CD4-positive, alpha-beta T cell treated with Interleukin-2 at 100 ng/mL for 4 hours (primary cell): ENCODE data around the gene GRIP2.

ENCODE experiments used
- DNase-seq: peaks from one replicate; pipeline ENCODE4 v3.0.0-alpha.2; 2020; ENCODE audit warnings: low spot score

GRIP2 gene

DNA sequence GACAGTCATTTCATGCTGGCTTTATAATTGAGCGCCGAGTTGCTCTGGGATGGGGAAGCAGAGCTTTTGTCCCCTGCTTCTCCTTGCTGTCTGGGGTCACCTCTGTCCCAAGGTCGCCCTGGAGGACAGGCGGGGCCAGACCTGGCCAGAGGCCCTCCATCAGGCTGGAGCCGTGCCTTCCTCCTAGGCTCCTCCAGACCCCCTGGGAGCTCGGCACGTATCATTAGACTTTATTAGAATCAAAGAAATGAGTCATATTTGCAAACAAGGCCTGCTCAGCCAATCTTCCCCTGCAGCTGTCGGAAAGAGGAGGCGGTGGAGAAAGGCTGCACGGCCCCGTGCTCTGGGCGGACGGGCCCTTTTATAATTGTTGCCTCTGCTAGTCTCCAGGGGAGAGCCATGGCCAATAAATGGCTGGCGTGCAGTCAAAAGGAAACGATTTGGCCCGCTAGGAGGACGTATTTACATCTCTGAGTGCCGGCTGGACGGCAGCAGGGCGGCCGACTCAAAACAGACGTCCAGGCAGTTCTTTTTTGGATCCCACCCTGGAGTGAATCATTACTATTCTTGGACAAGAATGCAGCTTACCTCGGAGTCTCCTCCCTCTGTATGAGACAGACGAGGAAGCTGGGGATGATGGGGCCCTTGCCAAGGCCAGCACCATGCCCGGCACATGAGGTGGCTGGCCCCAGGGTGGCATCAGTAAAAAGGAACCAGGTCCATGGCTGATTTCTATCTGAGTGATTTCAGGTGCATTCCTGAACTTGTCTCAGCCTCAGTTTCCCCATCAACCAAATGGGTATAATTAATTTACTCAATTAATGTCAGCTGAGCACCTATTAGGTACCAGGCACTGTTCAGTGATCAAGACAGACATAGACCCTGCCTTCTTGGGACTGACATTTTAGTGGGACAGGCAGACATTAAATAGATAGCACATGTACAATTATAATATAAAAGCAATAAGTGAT, 87.1 kb downstream of the GRIP2 start:
- DNase-seq, result no peak

DNA sequence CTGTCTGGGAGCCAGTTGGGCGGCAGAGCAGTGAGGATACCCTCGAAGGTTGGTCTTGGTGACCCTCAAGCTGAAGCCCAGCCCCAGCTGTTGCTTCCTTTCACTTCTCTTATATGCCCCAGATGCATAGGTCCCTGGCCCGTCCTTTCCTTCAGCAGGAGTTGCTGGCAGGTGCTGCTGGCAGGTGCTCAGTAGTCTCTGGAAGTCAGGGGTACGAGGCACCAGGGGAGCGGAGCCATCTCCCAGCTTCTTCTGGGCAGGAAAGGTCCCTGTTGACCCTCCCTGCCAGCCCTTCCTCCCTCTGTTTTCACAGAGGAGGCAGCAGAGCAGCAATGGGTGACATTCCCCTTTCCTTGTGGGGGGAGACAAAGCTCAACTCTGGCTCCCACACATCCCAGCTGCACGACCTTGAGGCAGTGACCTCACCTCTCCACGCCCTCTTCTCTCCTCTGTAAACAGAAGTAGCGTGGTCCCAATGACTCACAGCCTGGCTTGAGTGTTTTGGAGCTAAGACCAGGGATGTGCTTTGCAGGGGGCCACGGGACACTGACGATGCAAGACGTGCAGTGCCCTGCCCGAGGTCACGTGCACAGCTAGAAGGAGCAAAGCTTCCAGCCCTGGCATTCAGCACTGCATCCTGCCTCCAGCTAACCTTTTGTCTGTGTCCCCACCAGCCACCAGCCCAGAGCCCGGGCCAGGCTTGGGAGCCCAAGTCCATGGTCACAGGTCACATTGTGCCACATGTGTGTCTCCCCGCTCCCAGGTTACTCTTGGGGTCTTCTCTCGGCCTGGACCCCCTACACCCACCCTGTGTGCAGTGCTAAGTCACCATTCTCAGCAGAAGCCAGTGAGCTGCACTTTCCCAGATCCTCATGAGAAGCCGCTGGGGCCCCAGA, 88.0 kb downstream of the GRIP2 start:
- DNase-seq, result no peak

DNA sequence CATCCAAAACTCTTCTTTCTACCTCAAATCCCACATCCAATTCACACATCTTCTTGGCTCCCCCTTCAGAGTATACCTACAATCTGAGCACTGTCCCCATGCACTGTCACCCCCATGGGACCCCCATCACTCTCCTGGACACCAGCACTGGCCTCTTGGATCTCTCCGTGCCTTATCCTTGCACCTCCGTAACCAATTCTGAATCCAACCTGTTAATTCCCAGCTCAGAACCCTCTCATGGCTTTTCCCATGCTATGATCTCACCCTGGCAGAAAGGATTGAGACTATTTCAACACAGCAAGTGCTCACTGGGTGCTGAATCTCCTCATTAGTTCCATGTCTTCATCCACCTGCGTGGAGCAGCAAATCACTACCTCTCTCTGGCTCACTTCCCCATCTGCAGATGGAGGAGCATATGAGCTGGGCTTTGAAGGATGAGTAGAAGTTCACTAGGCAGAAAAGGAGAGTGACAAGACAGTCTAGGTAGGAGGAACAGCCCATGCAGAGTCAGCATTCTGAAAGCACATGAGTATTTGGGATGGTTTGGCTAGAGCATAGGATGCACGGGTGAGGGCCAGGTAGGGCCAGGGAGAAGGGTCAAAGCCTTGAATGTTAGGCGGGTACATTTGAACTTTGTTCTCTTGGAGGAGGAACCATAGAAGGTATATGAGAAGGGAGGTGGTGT, 89.1 kb downstream of the GRIP2 start:
- DNase-seq, result no peak

DNA sequence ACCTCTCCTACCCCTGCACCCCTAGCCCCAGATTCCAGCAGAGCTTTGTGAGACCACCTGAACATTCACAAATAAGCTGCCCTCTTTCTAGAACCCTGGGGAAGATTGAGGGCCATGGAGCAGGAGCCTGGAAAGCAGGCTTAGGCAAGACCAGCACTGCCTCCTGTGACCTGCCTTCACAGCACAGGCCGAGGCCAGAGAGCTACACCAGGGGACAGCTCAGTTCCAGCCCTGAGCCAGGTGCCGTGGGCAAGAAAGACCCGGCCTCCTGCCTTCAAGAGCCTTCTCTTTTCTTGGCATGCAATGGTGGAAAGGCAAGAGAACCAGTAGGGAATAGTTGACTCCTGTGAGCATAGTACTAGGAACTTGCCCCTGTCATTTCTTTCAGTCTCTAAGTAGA, 89.6 kb downstream of the GRIP2 start:
- no peak for DNase-seq

DNA sequence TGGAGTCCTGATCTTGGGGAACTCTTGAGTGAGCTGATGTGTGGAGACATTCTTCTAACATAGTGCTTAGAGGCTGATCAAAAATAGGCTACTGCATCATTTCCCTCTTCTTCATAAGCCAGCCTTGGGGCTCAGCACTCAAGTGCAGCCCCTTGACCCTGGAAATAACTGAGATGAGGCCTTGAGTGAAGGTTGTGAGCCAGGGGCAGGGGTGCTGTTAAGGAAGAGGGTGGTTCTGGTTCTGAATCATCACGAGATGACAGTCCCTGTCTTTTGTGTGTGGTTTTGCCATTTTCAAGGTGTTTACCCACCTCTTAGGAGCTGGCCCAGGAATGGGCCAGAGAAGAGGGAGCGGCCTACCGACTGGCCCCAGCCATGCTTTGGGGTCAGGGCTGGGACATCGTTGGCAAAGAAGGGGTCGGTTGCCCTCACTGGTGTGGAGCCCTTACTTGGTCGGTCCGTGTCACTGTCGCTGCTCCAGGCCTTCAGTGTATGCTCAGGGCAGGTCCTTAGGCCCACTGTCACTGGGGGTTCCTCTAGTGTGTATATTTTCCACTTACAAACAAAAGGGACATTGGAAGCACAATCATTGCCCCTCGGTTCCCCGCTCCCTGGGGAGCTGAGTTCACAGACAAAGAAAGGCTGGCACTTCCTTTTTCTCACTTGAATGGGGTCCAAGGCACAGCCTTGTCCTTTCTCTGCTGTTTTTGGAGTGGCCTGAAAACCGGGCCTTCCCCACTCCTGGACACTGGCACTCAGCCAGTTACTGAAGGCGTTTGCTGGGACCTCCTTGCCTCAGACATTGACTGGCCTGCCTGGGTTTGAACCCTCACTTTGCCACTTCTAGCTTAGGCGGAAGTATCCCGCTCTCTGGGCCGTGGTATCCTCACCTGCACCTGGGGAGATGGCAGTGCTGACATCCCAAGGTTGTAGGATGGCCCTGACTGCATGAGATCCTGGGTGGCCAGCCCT, 91.1 kb downstream of the GRIP2 start:
- no peak for DNase-seq

DNA sequence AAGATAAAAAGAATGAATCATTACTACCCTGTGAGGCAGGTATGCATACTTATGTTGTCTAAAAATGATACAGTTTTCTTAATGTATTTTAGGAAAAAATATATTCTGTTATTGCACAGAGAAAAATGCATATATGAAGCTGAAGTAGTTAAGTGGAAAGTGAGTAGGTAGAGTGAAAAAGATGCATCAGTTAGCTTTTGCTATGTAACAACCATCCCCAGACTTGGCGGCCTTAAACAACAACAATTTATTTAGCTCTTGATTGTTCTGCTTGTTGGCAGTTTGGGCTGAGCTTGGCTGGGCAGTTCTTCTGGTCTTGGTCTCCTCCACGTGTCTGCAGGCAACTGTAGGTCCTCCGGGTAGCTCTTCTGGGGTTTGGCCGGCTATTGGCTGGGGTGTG, 92.1 kb downstream of the GRIP2 start:
- DNase-seq, result no peak

DNA sequence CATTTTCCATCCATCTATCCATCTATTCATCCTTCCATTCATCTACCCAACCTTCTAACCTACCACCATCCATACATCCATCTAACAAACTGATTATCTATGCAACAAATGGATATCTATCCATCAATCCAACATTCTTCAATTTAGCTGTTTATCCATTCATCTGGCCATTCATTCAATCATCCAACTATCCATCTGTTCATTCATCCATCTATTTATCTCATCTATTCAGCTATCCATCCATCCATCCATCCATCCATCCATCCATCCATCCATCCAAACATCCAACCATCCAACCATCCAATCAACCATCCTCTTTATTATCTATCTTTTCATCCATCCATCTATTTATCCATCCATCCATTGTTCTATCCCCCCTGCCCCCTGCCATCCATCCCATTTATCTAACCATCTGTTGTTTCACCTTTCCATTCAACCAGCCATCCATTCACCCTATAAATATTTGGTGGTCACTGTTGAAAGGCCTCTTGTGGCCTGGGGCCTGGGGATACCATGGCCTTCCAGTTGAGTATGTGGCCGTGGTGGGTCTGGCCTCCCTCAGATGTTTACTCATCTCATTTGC, 93.1 kb downstream of the GRIP2 start:
- no peak for DNase-seq

DNA sequence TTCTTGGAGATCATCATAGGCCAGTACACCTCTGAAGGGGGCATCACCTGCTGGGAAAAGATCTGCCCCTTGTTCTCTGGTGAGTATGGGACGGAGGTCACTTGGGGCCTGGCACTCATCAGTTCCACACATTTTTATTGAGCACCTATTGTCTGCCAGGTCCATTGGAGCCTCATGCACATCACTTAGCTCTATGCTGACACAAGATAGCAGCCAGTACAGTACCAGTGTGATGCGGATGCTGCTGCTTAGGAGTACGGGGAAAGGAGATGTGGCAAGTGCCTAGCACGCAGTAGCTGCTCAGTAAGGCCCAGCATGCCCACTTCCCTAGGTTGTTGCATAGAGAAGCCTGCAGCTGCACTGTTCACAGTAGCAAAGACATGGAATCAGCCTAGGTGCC, 94.4 kb downstream of the GRIP2 start:
- no peak for DNase-seq

DNA sequence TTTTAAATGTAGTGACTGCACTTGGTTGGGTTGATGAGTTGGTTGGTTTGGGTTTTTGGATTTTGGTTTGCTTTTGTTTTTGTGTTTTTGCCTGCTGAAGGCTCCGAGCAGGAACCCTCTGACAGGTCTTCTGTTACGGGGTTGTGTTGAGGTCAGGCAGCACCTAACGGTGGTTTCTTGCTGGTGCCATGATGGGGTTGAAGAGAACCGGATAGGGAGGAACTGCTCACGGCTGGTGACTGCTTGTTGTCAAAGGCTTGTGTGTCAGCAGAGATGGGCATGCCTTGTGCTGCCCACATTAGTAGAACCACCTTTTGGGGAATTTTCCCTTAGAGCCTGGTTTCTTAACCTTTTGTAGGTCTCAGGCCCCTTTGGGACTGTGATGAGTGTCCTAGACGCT, 95.8 kb downstream of the GRIP2 start:
- DNase-seq, result no peak

DNA sequence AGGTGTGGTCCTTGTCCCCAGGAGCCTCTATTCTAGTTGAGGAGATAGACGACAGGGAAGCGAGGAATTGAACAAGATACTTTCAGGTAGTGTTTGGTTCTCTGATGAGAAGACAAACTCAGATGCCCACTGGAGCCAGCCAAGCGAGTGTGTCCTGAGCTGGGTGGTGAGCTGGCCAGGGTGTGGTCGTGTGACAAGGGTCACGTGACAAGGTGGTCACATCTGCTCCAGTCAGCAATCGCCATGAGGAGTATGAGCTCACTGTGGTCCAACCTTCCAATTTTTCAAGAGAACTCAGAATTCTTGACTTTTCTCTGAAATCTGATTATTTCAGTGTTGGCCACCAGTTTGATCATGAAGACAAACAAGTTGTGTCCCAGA, 98.2 kb downstream of the GRIP2 start:
- DNase-seq, result no peak

DNA sequence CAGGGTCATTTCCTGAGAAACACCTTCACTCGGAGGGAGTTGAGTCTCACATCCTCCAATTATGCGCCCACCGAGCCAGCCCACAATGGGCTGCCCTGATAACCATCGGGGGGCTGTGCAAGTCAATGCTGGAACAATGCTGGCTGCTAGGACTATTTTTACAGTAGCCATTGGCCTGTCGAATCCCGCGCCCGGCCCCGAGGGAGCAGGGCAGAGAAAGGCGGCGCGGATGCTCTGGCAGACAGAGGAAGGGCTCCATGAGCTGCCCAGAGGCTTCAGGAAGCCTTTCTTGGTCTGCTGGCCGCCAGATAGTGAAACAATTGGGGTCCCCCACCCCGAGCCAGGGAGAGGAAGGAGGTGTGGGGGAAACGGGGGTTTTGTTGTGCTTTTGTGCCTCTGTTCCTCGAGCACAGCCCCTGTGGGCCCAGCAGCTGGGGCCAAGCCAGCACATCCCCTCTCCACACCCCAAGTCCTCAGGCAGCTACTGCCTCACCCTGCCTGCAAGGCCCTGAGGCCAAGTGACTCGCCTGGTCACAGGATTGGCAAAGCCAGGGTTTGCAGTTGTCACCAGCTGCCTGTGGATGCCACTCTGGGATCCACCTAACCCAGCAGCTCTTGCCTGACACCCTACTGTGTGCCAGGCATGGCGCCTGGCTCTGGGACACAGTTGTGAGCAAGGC, 98.8 kb downstream of the GRIP2 start:
- DNase-seq, result no peak

DNA sequence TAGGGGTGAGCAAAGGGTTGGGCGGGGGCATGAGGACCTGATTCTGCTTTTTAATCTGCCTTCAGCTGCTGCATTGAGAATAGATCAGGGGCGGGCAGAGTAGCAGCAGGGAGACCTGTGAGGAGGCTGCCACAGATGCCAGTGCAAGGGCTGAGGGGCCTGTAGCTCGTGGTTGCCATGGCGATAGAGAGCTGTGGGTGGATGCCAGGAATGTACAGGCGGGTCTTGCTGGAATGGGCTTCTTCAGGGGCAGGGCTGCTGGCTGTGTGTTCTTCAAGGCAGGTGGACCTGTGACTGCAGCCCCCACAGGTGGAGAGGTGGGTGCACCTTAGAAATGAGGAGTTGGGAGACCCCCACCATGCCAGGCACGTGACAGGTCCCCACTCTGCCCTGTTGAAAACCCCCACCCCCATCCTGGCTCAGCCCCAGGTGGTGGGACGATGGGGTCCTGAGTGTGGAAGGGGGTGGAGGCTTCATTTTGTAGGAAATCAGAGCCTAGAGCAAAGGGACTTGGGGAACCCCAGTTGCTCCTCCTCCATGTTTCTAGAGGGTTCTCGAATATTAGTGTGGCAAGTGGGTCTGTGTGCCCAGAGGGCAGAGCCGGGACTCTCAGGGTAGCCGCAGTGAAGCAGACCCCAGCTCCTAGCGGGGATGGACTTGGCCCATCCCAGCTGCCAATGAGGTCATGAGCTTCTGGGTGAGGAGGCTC, 99.5 kb downstream of the GRIP2 start:
- DNase-seq, result no peak

DNA sequence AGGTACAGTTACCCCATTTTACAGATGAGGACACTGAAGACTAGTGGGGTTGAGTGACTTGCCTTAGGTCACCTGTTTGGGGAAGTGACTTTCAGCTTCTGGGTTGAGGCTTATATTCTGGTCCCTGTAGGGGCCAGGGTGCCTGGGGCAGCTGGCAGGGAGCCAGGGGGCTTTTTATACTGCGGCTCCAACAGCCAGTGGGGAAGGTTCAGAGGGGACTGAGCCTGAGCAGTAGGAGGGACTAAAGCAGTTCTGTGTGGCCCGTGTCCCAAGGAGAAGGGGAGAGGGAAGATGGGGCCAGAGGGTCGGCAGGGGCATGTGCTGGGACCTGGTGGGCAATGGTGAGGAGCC, 100.0 kb downstream of the GRIP2 start:
- no peak for DNase-seq

DNA sequence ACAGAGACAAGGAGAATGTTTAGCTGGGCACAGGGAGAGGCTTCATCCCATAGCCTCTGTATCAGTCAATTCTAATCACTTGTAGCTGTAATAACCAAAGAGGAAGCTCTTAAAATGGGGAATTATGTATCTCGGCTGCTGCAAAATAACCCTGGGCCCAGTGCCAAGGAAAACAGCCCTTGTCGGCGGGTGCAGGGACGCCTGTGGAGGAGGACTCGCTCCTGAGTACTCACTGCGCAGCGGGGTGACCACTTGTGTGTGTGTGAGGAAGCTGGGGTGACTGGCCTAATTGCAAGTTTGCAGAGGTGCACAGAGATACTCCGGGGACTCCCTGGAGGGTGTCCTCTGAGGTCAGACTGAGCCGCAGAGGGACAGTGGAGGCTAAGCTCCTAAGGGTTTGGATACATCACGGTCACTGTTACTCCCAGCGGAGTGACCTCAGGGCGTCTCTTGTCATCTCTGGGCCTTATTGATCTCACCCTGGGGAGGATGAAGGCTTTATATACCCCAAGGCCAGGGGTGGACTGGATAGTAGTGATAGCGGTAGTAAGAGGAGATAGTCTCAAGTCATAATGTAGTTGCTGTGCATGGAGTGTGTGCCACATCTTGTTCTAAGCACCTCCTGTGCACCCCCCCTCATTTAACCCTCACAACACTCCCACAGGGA, 100.5 kb downstream of the GRIP2 start:
- DNase-seq, result no peak
